ENCODE results near the gene KMT2A.

DNA sequence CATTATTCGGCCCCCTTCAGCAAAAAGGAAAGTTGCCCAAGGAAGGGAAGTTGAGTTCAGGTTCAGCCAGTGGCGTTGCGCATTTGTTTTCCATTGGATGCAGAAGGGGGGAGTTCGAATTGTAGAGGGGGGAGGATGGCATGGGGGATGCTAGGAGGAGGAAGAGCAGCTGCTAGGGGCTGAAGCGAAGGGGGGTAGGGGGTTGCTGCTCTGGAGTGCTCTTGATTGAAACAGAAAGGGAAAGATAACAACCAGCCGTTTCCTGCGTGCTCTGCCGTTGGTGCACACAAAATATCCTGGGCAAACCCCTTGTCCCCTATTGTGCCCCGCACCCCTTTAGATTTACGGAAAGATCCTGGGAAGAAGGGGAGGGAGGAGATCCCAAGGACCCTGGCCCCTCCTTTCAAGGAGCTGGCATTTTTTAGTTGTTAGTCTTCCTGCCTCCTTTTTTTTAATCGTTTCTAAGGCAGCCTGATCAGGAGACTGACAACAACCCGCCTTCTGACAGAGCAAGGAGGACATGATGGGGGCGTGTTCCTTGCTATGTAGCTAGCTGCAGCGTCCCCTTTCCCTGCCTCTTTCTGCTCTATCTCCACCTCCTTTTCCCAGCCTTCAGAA lies 2.1 kb downstream of the KMT2A start:
- TF ChIP-seq EZH2 (IDR thresholded peaks at IDR 0.05; ENCODE audit: borderline replicate concordance, low read depth, low read length, severe bottlenecking), result no peak
- TF ChIP-seq, protein P1, sequence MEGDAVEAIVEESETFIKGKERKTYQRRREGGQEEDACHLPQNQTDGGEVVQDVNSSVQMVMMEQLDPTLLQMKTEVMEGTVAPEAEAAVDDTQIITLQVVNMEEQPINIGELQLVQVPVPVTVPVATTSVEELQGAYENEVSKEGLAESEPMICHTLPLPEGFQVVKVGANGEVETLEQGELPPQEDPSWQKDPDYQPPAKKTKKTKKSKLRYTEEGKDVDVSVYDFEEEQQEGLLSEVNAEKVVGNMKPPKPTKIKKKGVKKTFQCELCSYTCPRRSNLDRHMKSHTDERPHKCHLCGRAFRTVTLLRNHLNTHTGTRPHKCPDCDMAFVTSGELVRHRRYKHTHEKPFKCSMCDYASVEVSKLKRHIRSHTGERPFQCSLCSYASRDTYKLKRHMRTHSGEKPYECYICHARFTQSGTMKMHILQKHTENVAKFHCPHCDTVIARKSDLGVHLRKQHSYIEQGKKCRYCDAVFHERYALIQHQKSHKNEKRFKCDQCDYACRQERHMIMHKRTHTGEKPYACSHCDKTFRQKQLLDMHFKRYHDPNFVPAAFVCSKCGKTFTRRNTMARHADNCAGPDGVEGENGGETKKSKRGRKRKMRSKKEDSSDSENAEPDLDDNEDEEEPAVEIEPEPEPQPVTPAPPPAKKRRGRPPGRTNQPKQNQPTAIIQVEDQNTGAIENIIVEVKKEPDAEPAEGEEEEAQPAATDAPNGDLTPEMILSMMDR (IDR thresholded peaks at IDR 0.05; ENCODE audit: borderline replicate concordance, extremely low read depth, low read length, poor library complexity, severe bottlenecking), result no peak

Data from DND-41 (cell line).